Measurements from ENCODE around the gene HGD.

Gene HGD

DNA sequence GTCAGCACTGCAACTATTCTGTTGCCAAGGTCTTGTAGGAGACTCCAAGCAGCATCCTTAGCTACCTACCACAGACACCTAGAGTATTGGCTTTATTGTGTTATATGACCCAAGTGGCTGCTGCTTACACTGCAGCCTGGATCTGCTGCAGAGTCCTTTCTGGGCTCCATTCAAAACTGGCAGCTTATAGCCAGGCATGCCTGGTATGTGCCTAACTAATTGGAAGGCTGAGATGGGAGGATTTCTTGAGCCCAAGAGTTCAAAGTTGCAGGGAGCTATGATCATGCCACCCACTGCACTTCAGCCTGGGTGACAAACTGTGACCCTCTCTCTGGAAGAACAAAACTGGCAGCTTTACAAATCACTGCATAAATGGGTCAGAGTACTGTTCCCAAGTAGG lies 77.3 kb downstream of the HGD start:
- DNase-seq (ENCODE audit: extremely low read depth, low read depth), result no peak
- H3K4me3 ChIP-seq (replicated peaks; ENCODE audit: low read depth, low read length), result no peak overlapping the region
- TF ChIP-seq, protein P1, sequence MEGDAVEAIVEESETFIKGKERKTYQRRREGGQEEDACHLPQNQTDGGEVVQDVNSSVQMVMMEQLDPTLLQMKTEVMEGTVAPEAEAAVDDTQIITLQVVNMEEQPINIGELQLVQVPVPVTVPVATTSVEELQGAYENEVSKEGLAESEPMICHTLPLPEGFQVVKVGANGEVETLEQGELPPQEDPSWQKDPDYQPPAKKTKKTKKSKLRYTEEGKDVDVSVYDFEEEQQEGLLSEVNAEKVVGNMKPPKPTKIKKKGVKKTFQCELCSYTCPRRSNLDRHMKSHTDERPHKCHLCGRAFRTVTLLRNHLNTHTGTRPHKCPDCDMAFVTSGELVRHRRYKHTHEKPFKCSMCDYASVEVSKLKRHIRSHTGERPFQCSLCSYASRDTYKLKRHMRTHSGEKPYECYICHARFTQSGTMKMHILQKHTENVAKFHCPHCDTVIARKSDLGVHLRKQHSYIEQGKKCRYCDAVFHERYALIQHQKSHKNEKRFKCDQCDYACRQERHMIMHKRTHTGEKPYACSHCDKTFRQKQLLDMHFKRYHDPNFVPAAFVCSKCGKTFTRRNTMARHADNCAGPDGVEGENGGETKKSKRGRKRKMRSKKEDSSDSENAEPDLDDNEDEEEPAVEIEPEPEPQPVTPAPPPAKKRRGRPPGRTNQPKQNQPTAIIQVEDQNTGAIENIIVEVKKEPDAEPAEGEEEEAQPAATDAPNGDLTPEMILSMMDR (IDR thresholded peaks at IDR 0.05; ENCODE audit: low read depth, low read length, missing control alignments), result no peak

DNA sequence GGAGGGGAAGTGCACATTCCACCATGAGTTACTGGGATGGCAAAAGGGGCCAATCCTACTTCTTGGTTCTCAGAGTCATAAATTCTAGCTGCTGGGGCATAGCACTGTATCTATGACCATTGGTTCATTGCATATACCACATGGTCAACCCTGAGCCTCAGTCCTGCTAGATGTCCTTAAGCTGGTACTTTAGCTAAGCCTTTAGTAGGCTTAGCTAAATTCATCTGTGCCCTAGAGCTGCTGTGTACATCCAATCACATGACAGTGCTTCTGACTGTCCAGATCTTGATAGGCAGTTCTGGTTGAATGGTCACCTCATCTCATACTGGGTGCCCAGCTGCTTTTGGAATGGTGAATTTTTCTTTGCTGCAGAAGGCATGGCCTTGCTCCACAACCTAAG lies 77.7 kb downstream of the HGD start:
- DNase-seq (ENCODE audit: extremely low read depth, low read depth), result no peak
- TF ChIP-seq, protein P1 (IDR thresholded peaks at IDR 0.05; ENCODE audit: low read depth, low read length, missing control alignments), result no peak
- H3K4me3 ChIP-seq (replicated peaks; ENCODE audit: low read depth, low read length), result no peak overlapping the region

DNA sequence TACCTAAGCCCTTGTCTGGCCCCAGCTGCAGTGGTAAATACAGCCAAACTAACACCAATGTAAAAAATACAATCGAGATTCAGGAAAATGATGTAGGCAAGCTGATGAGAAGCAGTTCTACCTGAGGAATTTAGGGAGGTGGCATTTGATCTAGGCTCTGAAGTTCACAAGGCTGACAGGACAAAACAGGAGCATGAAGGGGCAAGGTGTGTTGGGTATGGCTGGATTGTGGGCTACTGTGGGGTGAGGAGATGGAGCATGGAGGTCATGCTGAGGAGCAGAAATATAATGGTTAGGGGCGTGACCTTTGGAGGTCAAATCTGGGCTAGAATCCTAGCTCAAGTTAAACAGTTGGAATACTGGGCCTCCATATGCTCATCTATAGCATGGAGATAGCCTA lies 79.4 kb downstream of the HGD start:
- TF ChIP-seq, protein P1 (IDR thresholded peaks at IDR 0.05; ENCODE audit: low read depth, low read length, missing control alignments), result no peak
- no peak overlapping the region for H3K4me3 ChIP-seq (replicated peaks; ENCODE audit: low read depth, low read length)
- DNase-seq (ENCODE audit: extremely low read depth, low read depth), result no peak

GRCh38 chr3:120601554-120601953 lies 80.5 kb downstream of the HGD start:
- H3K4me3 ChIP-seq (replicated peaks; ENCODE audit: low read depth, low read length), result no peak overlapping the region
- TF ChIP-seq, protein P1 (IDR thresholded peaks at IDR 0.05; ENCODE audit: low read depth, low read length, missing control alignments), result no peak
- DNase-seq (ENCODE audit: extremely low read depth, low read depth), result no peak

DNA sequence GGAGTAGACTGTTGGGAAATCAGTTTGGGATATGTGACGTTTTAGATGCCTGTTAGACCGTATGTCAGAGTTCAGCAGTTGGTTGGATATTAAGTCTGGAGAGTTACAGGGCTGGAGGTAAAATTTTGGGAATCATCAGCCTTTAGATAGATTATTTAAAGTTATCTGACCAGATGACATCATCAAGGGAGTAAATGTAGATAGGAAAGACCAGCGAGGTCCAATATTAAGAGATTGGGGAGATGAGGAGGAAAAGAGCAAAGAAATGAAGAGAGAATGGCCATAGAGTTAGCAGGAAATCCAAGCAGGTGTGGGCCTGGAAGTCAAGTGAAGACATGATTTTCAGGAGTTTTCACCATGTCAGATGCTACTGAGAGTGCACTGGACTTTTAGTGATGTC lies 82.8 kb downstream of the HGD start:
- TF ChIP-seq, protein P1 (IDR thresholded peaks at IDR 0.05; ENCODE audit: low read depth, low read length, missing control alignments), result no peak
- H3K4me3 ChIP-seq (replicated peaks; ENCODE audit: low read depth, low read length), result no peak overlapping the region
- no peak for DNase-seq (ENCODE audit: extremely low read depth, low read depth)

DNA sequence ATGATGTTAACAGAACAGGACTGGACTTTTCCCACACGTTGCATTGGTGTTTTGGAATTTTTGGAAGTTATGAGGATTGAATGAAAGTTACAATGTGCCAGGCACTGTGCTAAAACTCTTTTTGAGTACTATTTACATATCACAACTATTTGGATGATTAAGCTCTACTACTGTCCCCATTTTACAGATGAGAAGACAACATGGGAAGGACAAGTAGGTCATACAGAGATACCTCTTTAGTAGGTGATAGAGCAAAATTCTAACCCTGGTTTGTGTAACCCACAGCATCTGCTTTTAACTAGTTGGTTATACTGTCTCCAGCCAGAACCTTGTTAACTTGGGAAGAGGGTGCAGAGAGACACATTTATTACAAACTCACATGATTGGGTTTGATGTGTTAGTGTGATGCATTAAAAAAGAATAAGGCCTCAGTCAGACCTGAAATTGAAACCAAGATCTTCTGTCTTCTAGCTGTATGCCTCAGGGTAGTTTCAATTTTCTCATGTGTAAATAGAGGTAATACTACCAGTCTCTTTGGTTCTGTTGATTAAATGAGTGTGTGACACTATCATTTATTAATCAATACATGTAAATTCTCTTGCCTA lies 84.5 kb downstream of the HGD start:
- no peak for DNase-seq (ENCODE audit: extremely low read depth, low read depth)
- peak overlapping the region; percentile 90 for H3K4me3 ChIP-seq (replicated peaks; ENCODE audit: low read depth, low read length)
- TF ChIP-seq, protein P1 (IDR thresholded peaks at IDR 0.05; ENCODE audit: low read depth, low read length, missing control alignments), result no peak

- no peak for DNase-seq (ENCODE audit: extremely low read depth, low read depth)
- TF ChIP-seq, protein P1 (IDR thresholded peaks at IDR 0.05; ENCODE audit: low read depth, low read length, missing control alignments), result no peak
- peak overlapping the region; percentile 90 for H3K4me3 ChIP-seq (replicated peaks; ENCODE audit: low read depth, low read length)
Measured at GRCh38 chr3:120596853-120597223, 85.2 kb downstream of the HGD start.

Measured in HFF-Myc (cell line).